Ramos (cell line): Measurements from ENCODE around the gene PLXNA2.

Experiments
- in situ Hi-C: fragments of 300-500 bp; cut with MboI; formaldehyde crosslinking; loops from one replicate; pipeline ENCODE4 v1.14.3; 2022; ENCODE audit warnings: low sequenced_read_pairs; ENCODE audit not compliant: unreplicated experiment

PLXNA2 gene

DNA sequence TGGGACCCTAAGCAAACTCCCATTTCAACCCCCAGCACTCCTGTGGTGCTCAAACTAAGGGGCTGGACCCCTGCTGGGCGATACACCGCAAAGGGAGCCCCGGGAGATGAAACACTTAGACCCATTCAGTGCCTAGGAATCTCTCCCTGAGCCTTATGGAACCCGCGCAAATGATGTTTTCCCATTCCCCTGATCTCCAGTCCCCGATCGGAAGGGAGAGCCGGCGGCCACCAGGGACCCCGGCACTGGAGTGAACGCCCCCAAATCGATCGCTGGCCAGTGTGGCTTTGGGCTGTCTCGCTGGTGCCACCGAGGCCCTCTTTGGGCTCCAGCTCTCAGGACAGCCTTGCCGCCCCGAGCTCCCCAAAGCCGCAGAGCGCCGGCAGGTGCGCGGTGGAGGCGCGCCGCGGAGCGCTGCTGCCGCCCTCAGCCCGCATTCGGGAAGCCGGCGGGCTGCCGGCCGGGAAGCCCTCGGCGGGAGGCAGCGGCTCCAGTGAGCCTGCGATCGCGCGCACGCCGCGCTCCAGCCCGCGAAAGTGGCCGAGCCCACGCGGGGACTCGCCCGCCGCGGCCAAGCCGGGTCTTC, 1.1 kb downstream of the PLXNA2 start:
- in situ Hi-C loops: no loop called here

- in situ Hi-C loops: no loop called here
Observed at GRCh38 chr1:208242146-208242545, 2.0 kb downstream of the PLXNA2 start.

DNA sequence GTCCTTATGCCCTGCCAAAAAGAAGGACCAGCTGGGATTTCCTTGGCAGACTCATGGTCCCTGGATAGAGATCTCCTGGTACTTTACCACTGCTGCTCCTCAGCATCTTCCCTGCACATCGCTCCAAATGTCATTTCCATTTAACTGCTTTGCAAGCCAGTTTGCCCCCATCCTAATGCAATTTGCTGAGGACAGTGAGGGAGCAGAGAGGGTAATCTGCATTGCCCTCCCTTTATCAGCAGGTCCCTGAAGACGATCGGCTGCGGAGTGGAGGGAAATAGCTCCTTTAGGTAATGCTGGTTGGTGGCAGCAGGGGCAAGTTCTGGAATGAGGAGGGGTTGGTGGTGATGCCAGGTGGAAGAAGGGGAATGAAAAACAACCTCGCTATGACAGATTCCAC, 2.7 kb downstream of the PLXNA2 start:
- in situ Hi-C loops: no loop called here

GRCh38 chr1:208240662-208241355, 3.4 kb downstream of the PLXNA2 start:
- in situ Hi-C loops: no loop called here

GRCh38 chr1:208239473-208240381, 4.5 kb downstream of the PLXNA2 start:
- in situ Hi-C loops: no loop called here

DNA sequence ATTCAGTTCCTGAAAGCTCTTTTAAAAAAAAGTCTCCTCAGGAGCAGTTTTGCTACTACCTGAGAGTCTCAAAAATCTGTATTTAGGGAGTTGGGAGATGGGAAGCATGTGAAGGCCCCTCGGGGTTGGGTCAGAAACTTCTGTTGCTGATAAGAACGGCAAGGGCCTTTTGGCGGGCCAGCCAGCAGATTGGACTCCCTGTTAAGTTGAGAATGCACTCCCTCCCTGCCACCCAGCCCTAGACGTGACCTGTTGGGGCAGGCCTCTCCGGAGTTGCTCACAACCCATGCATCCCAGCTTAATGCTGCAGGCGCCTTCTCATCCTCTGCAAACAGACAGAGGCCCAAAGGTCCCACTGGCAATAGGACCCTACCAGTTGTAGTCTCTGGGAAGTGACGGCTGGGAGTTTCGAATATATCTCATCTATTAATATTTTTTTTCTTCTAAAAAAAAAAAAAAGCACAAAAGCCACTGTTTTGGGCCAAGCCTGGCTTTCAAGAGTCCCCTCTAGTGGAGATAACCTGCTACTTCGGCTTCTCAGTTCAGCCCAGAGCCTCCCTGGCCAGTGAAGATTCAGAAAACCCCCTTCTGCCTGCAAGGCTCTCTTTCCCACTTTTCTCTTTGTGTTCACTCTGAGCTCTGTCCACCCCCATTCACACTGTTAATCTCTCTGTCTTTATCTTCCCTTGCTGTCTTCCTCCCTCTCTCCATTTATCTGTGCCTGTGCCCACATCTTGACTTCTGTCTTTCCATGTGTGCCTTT, 5.3 kb downstream of the PLXNA2 start:
- in situ Hi-C loops: no loop called here

- in situ Hi-C loops: no loop called here
Observed at GRCh38 chr1:208237241-208237640, 6.9 kb downstream of the PLXNA2 start.

GRCh38 chr1:208235982-208236761, 8.0 kb downstream of the PLXNA2 start:
- in situ Hi-C loops: no loop called here

- in situ Hi-C loops: no loop called here
Observed at GRCh38 chr1:208235356-208235981, 8.7 kb downstream of the PLXNA2 start.

DNA sequence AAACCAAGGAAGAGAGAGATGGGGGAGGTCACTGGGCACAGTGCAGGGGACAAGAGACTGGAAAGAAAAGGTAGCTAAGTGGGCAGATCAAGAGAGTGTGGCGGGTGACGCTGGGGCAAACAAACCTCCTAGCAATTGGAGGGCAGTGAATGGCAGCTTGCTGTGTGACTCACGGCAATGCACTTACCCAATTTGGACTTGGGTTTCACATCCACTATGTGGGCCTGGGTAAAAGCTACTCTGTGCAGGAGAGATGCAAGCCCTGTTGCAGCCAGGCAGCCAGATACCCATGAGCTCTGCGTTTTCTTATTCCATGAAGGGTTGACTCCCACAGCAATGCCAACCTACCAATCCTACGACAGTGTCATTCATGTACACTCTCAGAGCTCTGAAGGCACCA, 9.5 kb downstream of the PLXNA2 start:
- in situ Hi-C loops: no loop called here

DNA sequence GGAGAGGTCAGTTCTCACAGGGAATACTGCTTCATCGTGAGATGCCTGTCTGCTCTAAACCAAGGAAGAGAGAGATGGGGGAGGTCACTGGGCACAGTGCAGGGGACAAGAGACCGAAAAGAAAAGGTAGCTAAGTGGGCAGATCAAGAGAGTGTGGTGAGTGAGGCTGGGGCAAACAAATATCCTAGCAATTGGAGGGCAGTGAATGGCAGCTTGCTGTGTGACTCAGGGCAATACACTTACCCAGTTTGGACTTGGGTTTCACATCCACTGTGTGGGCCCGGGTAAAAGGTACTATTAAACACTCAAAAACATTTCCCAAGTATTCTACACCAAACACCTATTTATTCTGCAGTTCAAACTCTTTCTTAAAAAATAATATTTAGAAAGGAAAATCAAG, 10.2 kb downstream of the PLXNA2 start:
- in situ Hi-C loops: no loop called here

GRCh38 chr1:208233546-208233945, 10.6 kb downstream of the PLXNA2 start:
- in situ Hi-C loops: no loop called here

DNA sequence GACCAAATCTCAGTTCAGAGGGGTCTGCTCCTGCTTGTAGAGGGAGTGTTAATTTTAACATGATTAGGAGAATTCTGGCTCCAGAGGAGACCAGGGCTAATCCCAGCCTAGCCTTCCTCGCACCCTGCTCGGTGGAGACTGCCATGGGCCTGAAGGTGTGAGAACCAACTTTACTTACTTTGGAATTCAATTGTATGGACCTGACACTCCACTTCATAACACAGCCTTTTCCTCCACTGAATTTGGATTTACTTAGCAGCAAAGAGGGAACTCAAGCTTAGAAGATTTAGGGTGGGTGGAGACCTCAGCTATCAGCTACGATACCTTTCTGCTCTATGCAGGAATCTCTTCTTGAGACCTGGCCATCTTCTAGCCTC, 11.5 kb downstream of the PLXNA2 start:
- in situ Hi-C loops: no loop called here

DNA sequence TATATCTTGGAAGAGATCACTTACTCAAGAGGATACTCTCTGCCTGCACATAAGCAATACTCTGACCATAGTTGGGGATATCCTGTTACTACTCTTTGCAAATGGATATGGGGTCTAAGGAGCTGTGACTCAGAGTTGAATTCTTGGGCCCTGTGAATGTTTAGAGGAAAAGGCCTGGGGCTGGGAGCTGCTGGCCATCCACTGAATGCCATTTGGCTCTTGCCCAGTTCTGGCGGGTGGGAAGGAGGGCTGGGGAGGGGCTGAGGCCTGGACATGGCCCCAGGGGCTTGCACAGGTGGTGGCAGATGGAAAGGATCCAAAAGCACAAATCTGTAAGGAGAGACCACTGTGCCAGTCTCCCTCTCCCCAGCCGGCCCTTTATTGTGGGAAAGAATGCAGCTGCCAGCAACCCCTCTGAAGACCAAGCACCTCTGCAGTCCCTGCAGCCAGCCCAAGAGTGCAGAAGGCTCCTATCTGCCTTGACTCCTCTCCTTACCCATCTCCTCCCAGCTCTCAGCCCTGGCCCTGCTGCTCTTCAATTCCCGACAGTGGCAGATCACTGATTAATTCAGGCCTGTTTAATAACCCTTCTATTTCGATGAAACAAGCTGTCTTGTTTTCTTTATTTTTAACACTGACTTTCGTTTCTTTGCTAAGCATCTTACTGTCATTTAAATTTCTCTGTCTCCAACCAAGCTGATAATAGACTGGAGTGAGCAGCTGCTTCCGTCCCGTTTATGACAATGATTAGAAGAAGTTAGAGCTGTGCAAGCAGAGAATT, 12.1 kb downstream of the PLXNA2 start:
- in situ Hi-C loops: no loop called here

DNA sequence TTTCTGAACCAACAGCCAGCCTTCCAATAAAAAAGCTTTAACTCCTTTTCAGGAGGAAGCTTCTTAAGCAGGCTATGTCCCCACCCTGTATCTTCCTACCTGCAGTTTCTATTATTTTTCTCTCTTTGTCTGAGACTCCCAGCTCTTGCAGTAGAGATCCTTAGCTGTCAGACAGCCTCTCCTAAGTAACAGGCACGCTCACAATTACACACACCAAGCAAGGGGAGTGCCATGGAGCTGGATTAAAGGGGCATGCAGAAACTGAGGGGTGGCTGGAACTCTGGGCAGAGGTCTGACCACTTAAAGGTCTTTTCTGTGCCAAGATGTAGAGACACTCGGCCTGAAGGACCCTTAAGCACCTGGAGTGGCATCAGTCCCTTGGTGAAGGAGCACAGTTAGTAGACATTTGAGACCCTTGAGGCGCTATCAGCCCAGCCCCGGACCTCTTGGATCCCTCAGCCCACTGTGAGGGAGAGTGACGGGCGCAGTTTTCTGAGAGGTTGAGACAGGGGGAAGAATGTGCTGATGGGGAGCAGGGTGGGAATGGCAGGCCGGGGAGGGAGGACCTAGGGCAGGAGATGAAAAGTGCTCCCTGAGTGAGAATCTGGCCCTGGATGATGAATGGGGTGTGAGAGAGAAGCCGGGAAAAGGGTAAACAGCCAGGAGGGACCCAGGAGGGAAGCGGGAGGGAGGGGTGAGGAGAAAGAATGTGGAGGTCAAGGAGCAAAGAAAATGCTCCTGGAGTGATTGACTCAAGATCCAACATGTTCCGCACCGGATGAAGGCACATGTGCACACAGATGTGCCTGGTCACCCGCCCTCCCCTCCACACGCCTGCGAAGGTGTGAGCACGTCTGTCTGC, 13.3 kb downstream of the PLXNA2 start:
- in situ Hi-C loops: no loop called here

- in situ Hi-C loops: no loop called here
Observed at GRCh38 chr1:208228550-208228949, 15.6 kb downstream of the PLXNA2 start.

DNA sequence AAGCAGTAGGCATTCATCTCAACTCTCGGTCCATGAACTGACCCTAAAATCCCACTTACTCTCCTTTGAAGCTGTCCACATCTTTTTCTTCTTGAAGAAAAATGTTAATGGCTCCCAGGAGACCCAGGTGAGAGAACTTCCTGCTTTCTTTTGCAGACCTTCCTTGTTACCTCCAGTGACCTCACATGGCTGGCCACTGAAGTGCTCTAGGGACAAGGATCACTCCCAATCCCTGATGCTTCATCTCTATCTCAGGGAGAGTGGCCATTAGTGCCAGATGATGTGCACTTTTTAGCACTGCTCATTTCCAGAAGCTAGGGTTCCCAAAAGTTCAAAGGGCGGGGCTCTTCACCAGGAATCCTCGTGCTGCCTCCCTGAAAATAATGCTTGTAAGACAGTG, 16.2 kb downstream of the PLXNA2 start:
- in situ Hi-C loops: no loop called here

DNA sequence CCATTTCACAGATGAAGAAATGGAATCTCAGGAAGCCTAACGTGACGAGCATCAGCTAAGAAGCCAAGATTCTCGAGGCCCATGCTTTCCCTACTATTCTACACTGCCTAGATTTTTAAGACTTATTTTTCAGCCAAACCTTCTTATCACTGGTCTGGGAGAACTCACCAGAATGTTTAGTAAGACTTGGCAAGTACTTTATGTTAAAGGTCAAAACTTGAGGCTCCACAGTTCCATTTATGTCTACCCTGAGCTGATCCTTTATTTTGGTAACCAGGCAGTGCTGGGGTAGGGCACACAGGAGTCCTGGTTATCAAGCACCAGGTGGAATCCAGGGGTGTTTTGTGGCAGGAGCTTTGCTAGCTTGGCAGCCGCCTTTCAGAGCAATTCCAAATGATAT, 16.8 kb downstream of the PLXNA2 start:
- in situ Hi-C loops: no loop called here
